ENCODE results near the gene FGFR2.

The FGFR2 gene

DNA sequence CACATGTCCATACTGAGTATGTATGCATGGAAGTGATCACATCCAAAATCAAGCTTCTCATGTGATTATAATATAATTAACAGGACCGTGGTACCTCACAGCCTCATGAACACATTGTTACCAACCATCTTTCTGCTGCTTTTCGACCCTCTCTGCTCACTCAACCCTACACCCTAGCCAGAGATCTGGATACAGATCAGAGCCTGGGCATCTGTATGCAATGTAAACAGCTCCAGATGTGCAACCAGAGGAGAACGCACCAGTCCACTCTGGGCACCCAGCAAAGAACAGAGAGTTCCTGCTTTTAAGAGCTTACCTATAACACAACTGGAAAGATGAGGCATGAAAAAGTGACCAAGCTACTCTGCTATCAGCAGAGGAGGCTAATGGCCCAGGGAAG, 145.1 kb downstream of the FGFR2 start:
- DNase-seq (ENCODE audit: low read depth, low spot score), result no peak

DNA sequence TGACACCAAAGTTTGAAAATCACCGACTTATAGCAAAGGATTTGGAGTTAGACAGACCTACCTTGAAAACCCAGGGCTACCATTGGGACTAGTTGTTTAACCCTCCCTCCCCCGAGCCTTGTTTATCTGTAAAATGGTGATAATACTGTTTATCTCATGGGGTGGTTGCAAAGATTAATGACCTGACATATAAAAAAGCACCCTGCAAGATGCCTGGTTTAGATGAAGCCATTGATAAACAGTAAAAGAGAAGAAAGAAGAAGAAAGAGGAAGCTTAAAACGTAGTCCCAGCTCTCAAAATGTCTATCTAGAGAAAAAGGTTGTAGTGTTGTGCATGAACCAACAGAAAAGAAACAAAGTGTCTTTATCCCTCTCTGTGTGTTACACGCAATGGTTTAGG, 145.7 kb downstream of the FGFR2 start:
- DNase-seq (ENCODE audit: low read depth, low spot score), result no peak

GRCh38 chr10:121450247-121450646, 148.0 kb downstream of the FGFR2 start:
- no peak for DNase-seq (ENCODE audit: low read depth, low spot score)

DNA sequence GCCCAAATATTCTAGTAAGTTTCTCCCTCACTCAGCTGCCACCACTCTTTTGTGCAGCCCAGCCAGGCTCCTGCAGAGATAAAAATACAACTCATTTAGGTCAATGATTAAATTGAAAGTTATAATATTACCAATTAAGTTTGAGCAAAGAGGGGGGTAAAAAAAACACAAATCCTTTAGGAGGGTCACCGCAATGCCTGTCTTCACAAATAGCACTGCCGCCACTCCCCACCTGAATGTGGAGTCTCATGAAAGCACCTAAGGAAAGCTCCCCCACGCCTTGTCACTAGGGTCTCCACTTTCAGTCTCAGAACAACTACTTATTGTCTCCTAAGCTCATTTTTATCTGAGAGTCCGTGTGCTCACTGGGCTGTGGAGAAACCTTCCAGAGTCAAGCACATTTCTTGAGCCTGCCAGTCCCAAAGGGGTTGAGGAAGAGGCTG, 148.7 kb downstream of the FGFR2 start:
- DNase-seq (ENCODE audit: low read depth, low spot score), result no peak

DNA sequence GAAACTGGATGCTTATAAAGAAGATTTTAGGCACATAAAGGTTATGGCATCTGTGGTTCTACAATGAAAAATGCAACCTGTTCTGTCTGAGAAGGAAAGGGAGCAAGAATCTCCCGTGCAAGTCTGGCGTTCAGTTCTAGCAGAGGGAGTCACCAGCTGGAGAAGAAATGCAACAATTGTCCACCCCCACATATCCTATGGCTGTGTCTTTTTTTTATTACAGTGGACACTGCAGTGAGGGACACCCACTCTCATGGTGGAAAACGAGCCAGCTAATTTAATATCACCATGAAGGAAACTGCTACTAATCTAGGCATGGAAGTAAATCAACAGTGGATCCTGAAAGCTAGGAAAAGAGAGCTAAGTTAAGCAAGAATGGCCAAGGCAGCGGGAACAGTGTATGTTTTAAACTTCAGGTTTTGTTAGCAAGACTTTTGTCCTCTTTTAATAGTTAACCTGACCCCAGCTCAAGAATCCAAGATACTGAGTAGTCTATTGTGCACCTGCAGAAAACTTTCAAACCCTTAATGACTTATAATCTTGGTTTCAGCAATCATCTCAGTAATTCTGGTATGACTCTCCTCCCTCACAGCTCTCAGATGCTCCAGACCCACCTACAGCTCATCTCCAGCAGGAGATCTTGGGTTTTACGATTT, 149.3 kb downstream of the FGFR2 start:
- no peak for DNase-seq (ENCODE audit: low read depth, low spot score)

- DNase-seq (ENCODE audit: low read depth, low spot score), result no peak
Observed at GRCh38 chr10:121444520-121445165, 153.6 kb downstream of the FGFR2 start.

- DNase-seq (ENCODE audit: low read depth, low spot score), result no peak
Observed at GRCh38 chr10:121442086-121442935, 155.9 kb downstream of the FGFR2 start.

GRCh38 chr10:121440461-121440860, 157.8 kb downstream of the FGFR2 start:
- no peak for DNase-seq (ENCODE audit: low read depth, low spot score)

DNA sequence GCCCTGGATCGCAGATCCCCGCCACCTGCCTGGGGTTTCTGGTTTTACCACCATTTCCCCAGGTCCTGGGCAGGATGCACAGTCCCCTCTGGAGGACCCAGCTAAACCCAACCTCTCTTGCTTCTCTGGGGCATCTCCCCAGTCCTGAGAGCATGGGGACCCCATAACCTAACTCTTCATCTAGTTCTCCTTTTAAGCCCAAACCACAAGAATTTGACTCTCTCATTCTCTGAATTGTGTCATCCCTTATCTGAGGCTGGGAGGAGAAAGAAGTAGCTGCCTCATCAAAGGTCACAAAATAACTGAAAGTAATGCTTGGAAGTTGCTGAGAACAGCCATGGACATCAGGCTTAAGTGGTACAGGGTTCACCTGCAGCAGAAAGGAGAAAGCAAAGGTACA, 159.9 kb downstream of the FGFR2 start:
- DNase-seq (ENCODE audit: low read depth, low spot score), result no peak

GRCh38 chr10:121437596-121437995, 160.6 kb downstream of the FGFR2 start:
- DNase-seq (ENCODE audit: low read depth, low spot score), result peak; percentile 41

DNA sequence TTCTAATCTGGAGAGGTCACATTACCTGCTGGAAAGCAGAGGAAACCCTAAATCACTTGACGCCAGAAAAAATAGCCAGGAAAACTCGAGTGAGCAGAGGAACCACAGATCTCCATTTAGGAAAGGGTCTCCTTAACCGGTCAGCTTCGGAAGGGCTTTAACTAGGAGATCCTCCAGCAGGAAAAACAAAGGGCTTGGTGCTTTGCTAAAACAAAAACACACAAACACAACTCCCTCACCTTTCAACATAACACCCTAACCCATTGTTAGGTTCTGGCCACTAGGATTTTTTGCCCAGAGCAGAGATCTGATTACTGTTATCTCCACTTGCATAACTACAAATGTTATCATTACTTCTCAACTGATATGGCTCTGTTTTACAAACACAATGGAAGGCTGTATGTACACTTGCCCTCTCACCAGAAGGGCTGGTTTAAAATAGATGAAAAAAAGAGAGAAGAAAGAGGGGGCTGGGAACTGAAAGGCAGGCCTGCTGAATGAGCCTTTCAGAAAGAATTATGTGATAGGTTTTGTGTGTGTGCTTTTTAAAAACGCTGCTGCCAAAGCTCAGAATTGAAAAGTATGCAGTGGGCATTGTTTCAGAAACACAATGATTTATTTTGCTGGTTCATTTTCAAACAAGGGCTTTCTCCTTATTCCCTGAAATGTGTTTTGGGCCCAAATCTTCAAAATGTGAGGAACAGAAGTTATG, 161.5 kb downstream of the FGFR2 start:
- no peak for DNase-seq (ENCODE audit: low read depth, low spot score)

DNA sequence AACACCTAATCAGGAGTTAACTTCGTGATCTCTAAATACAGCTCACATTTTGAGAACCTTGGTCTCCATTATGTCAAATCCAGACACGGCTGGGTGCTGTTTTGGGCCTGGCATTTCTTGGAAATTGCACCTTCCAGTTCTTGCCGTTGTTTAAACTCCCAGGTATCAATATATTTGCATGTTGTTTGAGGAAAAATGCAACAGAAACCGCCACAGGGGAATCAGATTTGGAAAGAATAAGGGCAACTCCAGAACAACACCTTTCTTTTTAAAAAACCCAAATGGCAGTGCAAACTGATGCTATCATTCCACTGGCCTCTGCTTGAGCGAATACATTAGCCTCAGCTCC, 162.0 kb downstream of the FGFR2 start:
- no peak for DNase-seq (ENCODE audit: low read depth, low spot score)

- DNase-seq (ENCODE audit: low read depth, low spot score), result peak; percentile 32
Observed at GRCh38 chr10:121435099-121435875, 163.0 kb downstream of the FGFR2 start.

DNA sequence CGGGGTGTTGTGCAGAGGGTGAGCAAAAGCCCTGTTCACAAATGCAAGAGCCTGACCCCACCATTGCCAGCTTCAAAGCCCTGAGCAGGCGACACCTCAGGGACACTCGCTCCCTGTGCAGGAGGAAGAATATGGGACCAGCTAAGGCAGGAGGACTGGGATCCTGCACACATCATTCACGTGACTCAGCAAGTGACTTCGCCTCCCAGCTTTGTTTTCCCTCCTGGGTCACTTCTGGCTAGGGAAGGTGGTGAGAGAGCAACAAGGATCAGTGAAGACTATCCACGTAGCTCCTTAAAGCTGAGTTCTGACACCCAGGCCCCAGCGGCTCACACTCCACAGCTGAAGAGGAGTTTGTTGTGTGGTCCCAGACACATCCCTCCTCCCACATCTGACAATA, 164.3 kb downstream of the FGFR2 start:
- no peak for DNase-seq (ENCODE audit: low read depth, low spot score)

DNA sequence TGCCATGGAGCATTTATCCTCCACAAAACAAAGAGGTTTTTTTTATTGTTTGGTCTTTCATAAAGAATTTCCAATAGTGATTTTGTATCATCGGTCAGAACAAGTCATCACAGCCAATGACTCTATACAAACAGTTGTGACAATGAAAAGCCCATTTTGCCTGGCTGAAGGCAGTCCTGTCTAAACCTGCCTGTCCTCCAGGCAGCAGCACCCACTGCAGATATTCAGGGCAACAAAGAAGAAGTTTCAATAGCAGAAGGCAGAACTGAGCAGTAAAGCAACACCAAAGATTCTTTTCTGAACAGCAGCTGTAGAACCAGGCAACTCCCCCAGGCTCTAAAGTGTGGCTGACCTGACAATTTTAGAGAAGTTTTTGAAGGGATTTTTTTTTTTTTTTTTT, 169.4 kb downstream of the FGFR2 start:
- DNase-seq (ENCODE audit: low read depth, low spot score), result no peak

Data from astrocyte of the hippocampus (primary cell).